Calu3 (cell line): ENCODE measurements around the gene NAV1. TPM values are rescaled to one million over a fixed set of nuclear protein-coding genes. Genes with fewer than 3 reads are reported as not detected.

Experiments
- BruUV-seq: library from RNA; stranded (reverse); fragments of 400-500 nt; replicated peaks from 2 replicates; lab custom pipeline; 2021; lab: Mats Ljungman, UMichigan
- CTCF ChIA-PET: fragments of 300-600 bp; sonication (Branson Sonifier 250); formaldehyde crosslinking; loops from one replicate; lab custom pipeline; 2022; ENCODE audit warnings: antibody characterized with exemption; lab: Charles Lee
- DNase-seq: peaks from one replicate; pipeline ENCODE4 v3.0.0; 2022
- H3K27ac Mint-ChIP-seq: one replicate; pipeline ENCODE4 v1.8.0; 2022; ENCODE audit warnings: mixed read lengths; ENCODE audit not compliant: unreplicated experiment
- H3K27me3 Mint-ChIP-seq: one replicate; pipeline ENCODE4 v1.8.0; 2022; ENCODE audit warnings: mixed read lengths; ENCODE audit not compliant: unreplicated experiment
- H3K36me3 Mint-ChIP-seq: one replicate; pipeline ENCODE4 v1.8.0; 2022; ENCODE audit warnings: mild to moderate bottlenecking, moderate library complexity, mixed read lengths; ENCODE audit not compliant: insufficient read depth, unreplicated experiment
- H3K4me1 Mint-ChIP-seq: one replicate; pipeline ENCODE4 v1.8.0; 2022; ENCODE audit warnings: mild to moderate bottlenecking, low read depth, mixed read lengths; ENCODE audit not compliant: unreplicated experiment
- H3K4me3 Mint-ChIP-seq: one replicate; pipeline ENCODE4 v1.8.0; 2022; ENCODE audit warnings: mild to moderate bottlenecking, low read depth, moderate library complexity, mixed read lengths; ENCODE audit not compliant: unreplicated experiment
- H3K9me3 Mint-ChIP-seq: one replicate; pipeline ENCODE4 v1.8.0; 2022; ENCODE audit warnings: low read depth, mixed read lengths; ENCODE audit not compliant: unreplicated experiment
- intact Hi-C: fragments of 100-400 bp; cut with micrococcal nuclease; formaldehyde crosslinking; loops from one replicate; pipeline ENCODE4 v1.10.0; 2022; ENCODE audit not compliant: unreplicated experiment
- total RNA-seq: library from RNA; stranded (reverse); gene quantifications from 2 replicates; pipeline ENCODE4 v1.2.3, GENCODE V29; 2022
- TF ChIP-seq, protein P1 (sequence below): fragments of 200-600 bp; IDR thresholded peaks from one replicate; pipeline ENCODE4 v1.8.0; 2022; ENCODE audit warnings: antibody characterized with exemption; ENCODE audit not compliant: unreplicated experiment

NAV1 gene
- total RNA-seq, 1 experiment from 2014 or later = 24.8 TPM

DNA sequence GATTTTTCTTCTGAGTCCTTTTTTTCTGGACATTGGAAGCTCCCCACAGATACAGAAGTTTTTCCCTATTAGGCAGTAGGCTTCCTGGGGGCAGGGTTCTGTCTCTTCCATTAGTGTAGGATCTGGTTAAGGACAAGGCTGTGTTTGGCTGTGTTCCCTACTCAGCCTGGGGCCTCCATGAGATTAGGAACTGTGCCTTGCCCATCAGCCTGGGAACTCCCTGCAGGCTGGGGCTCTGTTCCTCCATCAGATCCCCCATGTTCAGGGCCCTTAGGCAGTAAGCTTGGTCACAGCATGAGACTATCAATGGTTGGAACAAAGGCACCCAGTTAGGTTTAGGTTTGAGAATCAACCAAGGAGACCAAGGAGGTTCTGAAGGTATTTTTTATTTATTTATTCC lies 22.7 kb downstream of the NAV1 start:
- Mint-ChIP-seq H3K27ac (no peak overlapping the region), H3K4me3 (no peak overlapping the region), H3K4me1 (no peaks in the 10 kb centered on the region), H3K36me3 (peaks cover 8% of the 10 kb centered on the region), H3K27me3 (peaks cover 13% of the 10 kb centered on the region), H3K9me3 (no peaks in the 10 kb centered on the region)
- no peak for DNase-seq
- CTCF ChIA-PET = interaction anchor here (0.7 to 3.4 kb wide), 3 partner anchors 20 to 231 kb away, joined by 3 to 19 read pairs (median 5); no protein-coding TSS in a partner anchor
- no TSS peak for BruUV-seq
- intact Hi-C loops = no loop called here
- TF ChIP-seq, protein P1, sequence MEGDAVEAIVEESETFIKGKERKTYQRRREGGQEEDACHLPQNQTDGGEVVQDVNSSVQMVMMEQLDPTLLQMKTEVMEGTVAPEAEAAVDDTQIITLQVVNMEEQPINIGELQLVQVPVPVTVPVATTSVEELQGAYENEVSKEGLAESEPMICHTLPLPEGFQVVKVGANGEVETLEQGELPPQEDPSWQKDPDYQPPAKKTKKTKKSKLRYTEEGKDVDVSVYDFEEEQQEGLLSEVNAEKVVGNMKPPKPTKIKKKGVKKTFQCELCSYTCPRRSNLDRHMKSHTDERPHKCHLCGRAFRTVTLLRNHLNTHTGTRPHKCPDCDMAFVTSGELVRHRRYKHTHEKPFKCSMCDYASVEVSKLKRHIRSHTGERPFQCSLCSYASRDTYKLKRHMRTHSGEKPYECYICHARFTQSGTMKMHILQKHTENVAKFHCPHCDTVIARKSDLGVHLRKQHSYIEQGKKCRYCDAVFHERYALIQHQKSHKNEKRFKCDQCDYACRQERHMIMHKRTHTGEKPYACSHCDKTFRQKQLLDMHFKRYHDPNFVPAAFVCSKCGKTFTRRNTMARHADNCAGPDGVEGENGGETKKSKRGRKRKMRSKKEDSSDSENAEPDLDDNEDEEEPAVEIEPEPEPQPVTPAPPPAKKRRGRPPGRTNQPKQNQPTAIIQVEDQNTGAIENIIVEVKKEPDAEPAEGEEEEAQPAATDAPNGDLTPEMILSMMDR = no peak

DNA sequence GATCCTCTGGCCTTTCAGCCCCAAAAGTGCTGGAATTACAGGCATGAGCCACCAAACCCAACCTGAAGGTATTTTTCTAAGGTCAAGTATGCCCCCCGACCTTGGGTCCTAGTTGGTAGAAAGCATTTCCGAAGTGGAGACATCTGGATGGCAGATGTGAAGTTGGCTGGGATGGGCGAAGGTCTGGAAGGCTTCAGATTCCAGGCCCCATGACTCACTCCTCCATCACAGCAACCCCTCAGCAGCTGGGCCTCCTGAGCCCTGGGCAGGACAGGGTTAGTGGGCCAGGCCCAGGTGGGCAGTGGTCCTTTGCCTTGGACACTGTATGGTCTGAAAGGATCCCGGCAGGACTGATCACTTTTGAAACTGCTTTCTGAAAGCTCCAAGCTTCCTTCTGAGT lies 23.3 kb downstream of the NAV1 start:
- Mint-ChIP-seq H3K9me3 (no peaks in the 10 kb centered on the region), H3K27me3 (peaks cover 19% of the 10 kb centered on the region), H3K36me3 (peaks cover 8% of the 10 kb centered on the region), H3K4me3 (no peak overlapping the region), H3K4me1 (no peaks in the 10 kb centered on the region), H3K27ac (no peak overlapping the region)
- DNase-seq = no peak
- TF ChIP-seq, protein P1 = no peak
- no TSS peak for BruUV-seq
- intact Hi-C loops = no loop called here
- CTCF ChIA-PET = interaction anchor here (0.7 to 3.4 kb wide), 2 partner anchors 20 to 147 kb away, joined by 5 to 19 read pairs; no protein-coding TSS in a partner anchor

DNA sequence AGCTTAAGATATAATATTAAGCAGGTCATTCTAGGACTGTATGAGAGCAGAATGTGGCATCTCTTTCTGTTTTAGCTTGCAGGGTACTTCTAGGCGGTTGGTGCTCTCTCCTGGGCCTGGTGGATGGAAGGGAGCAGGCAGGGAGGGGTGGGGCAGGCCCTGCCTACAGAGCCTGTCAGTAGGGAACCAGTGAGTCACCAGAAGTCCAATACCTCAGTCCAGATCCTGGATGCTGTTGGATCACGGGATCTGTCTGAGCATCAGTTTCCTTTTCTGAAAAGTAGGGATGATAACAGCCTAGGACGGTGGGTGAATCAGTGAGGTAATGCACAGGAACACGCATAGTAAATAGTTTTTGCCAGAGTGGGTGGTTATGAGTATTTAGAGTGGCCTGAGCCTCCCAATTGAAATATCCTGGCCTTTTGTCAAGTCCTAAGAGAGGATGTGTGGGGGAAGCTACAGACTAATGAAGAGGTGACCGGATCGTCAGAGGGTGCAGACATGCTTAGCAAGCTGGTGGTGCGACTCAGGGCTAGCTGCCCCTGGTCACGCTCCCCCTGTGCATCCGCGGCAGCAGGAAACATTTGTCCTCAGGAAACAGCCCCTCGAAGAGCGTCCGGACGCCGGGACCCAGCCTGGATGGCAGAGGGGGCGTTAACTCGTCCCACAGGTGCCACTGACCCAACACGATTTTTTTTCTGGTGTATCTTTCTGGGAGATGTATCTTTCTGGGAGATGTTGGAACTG lies 23.9 kb downstream of the NAV1 start:
- no peaks in the 10 kb centered on the region for H3K4me1 Mint-ChIP-seq
- no peaks in the 10 kb centered on the region for H3K9me3 Mint-ChIP-seq
- intact Hi-C loops = no loop called here
- no peak overlapping the region for H3K27ac Mint-ChIP-seq
- DNase-seq = no peak
- no TSS peak for BruUV-seq
- peaks cover 19% of the 10 kb centered on the region for H3K27me3 Mint-ChIP-seq
- TF ChIP-seq, protein P1 = no peak
- CTCF ChIA-PET = no interaction called here
- peaks cover 8% of the 10 kb centered on the region for H3K36me3 Mint-ChIP-seq
- H3K4me3 Mint-ChIP-seq = no peak overlapping the region

DNA sequence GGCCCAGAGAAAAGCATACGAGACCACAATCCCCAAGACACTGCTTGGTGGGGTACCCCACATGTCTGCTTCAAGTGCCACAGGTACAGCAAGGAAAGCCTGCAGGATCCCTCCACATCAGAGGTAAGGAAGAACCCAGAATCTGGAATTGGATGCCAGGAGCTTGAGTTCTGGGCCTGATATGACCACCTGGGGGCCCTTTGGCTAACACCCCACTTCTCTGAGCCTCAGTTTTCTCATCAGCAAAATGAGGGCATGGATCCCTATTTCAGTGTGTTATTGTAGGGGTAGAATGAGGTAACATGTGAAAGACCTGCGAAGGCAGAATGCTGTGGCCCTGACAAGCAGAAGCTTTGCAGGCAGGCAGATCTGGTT lies 24.5 kb downstream of the NAV1 start:
- DNase-seq = no peak
- CTCF ChIA-PET = no interaction called here
- H3K4me3 Mint-ChIP-seq = no peak overlapping the region
- peaks cover 19% of the 10 kb centered on the region for H3K27me3 Mint-ChIP-seq
- no TSS peak for BruUV-seq
- H3K9me3 Mint-ChIP-seq = no peaks in the 10 kb centered on the region
- H3K36me3 Mint-ChIP-seq = peaks cover 8% of the 10 kb centered on the region
- TF ChIP-seq, protein P1 = no peak
- no peak overlapping the region for H3K27ac Mint-ChIP-seq
- H3K4me1 Mint-ChIP-seq = no peaks in the 10 kb centered on the region
- intact Hi-C loops = no loop called here
